Measurements from ENCODE around the gene MEN1.

DNA sequence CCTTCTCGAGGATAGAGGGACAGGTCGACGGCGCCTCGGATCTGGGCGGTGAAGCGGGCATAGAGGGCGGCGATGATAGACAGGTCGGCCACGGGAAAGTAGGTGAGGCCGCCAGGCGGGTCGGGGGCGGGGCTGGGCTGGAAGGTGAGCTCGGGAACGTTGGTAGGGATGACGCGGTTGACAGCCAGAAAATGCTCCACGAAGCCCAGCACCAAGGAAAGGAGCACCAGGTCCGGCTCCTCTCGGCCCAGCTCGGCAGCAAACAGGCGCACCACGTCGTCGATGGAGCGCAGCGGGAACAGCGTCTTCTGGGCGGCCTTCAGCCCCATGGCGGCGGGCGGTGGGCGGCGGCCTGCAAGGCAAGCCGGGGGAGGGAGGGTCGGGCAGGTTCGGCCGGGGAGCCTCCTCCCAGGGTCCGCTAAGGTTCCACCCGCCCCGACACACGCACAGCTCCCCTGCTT lies 540 bp downstream of the MEN1 start:
- no peak for TF ChIP-seq EP300 (IDR thresholded peaks at IDR 0.05)
- TF ChIP-seq, protein P1, sequence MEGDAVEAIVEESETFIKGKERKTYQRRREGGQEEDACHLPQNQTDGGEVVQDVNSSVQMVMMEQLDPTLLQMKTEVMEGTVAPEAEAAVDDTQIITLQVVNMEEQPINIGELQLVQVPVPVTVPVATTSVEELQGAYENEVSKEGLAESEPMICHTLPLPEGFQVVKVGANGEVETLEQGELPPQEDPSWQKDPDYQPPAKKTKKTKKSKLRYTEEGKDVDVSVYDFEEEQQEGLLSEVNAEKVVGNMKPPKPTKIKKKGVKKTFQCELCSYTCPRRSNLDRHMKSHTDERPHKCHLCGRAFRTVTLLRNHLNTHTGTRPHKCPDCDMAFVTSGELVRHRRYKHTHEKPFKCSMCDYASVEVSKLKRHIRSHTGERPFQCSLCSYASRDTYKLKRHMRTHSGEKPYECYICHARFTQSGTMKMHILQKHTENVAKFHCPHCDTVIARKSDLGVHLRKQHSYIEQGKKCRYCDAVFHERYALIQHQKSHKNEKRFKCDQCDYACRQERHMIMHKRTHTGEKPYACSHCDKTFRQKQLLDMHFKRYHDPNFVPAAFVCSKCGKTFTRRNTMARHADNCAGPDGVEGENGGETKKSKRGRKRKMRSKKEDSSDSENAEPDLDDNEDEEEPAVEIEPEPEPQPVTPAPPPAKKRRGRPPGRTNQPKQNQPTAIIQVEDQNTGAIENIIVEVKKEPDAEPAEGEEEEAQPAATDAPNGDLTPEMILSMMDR (IDR thresholded peaks at IDR 0.05) = no peak
- no peak for TF ChIP-seq POLR2A (IDR thresholded peaks at IDR 0.05)

All from upper lobe of left lung (tissue), 4 donors.